Activated naive CD4-positive, alpha-beta T cell treated with anti-CD3 and anti-CD28 coated beads for 36 hours (primary cell): Measurements from ENCODE around the gene NEK9. TPM values are rescaled to one million over a fixed set of nuclear protein-coding genes. Genes with fewer than 3 reads are reported as not detected.
"Not testable (repeated sequence)": the region's sequence is repeated elsewhere in the genome, so short reads cannot be mapped to it uniquely, and the experiment has no call there.

Experiments used
- CTCF ChIA-PET: fragments of 350-600 bp; sonication (Branson Sonifier 250); formaldehyde crosslinking; loops from one replicate; lab custom pipeline; 2021; ENCODE audit warnings: antibody characterized with exemption; lab: Charles Lee
- DNase-seq: peaks from one replicate; pipeline ENCODE4 v3.0.0-alpha.2; 2020
- H3K27ac Mint-ChIP-seq: one replicate; pipeline ENCODE4 v1.8.0; 2021; ENCODE audit warnings: mild to moderate bottlenecking, mixed read lengths
- H3K27me3 Mint-ChIP-seq: one replicate; pipeline ENCODE4 v1.8.0; 2021; ENCODE audit warnings: low read depth, mixed read lengths
- H3K36me3 Mint-ChIP-seq: one replicate; pipeline ENCODE4 v1.8.0; 2021; ENCODE audit warnings: low read depth, mixed read lengths
- H3K4me1 Mint-ChIP-seq: one replicate; pipeline ENCODE4 v1.8.0; 2021; ENCODE audit warnings: low read depth, mixed read lengths
- H3K4me3 Mint-ChIP-seq: one replicate; pipeline ENCODE4 v1.8.0; 2021; ENCODE audit warnings: mild to moderate bottlenecking, moderate library complexity, mixed read lengths
- H3K9me3 Mint-ChIP-seq: one replicate; pipeline ENCODE4 v1.8.0; 2021; ENCODE audit warnings: mixed read lengths
- intact Hi-C: fragments of 100-400 bp; cut with micrococcal nuclease; formaldehyde crosslinking; loops from one replicate; pipeline ENCODE4 v1.15.1; 2023
- total RNA-seq, 2 experiments: library from RNA; stranded (reverse); gene quantifications; one replicate each; pipeline ENCODE4 v1.2.3, GENCODE V29; 2021

NEK9 gene
- total RNA-seq, 2 experiments from 2014 or later = 53.5 to 55.6 TPM

GRCh38 chr14:75127474-75127820 lies 599 bp upstream of the NEK9 start:
- H3K27me3 Mint-ChIP-seq, H3K9me3 Mint-ChIP-seq: not testable (repeated sequence)
- Mint-ChIP-seq H3K4me1 (peaks cover 37% of the 10 kb centered on the region), H3K27ac (peak overlapping the region; percentile 97), H3K4me3 (peak overlapping the region; percentile 96), H3K36me3 (peaks cover 13% of the 10 kb centered on the region)
- intact Hi-C loops = loop anchor here (1.0 to 2.0 kb wide), 6 partner anchors 15 to 533 kb away; partner anchors contain the start of genes DLST, EIF2B2, ERG28 and MLH3
- peak; percentile 30 for DNase-seq
- CTCF ChIA-PET = interaction anchor here (4.0 to 5.1 kb wide), 2 partner anchors 169 to 176 kb away, joined by 24 to 64 read pairs; no protein-coding TSS in a partner anchor

GRCh38 chr14:75126121-75126544 lies 715 bp downstream of the NEK9 start:
- Mint-ChIP-seq H3K36me3 (peaks cover 16% of the 10 kb centered on the region), H3K27ac (peak overlapping the region; percentile 97), H3K4me1 (peaks cover 44% of the 10 kb centered on the region), H3K27me3 (no peaks in the 10 kb centered on the region), H3K9me3 (no peaks in the 10 kb centered on the region), H3K4me3 (peak overlapping the region; percentile 96)
- intact Hi-C loops = loop anchor here (1.0 to 2.0 kb wide), 4 partner anchors 17 to 245 kb away; partner anchors contain the start of genes DLST, MLH3 and TMED10
- DNase-seq = peak; percentile 38
- CTCF ChIA-PET = interaction anchor here (0.6 to 4.0 kb wide), 5 partner anchors 14 to 221 kb away, joined by 3 to 24 read pairs (median 3); partner anchors contain the start of gene MLH3

GRCh38 chr14:75125617-75126016 lies 1.2 kb downstream of the NEK9 start:
- no peaks in the 10 kb centered on the region for H3K9me3 Mint-ChIP-seq
- no peak for DNase-seq
- peaks cover 18% of the 10 kb centered on the region for H3K36me3 Mint-ChIP-seq
- H3K27me3 Mint-ChIP-seq = no peaks in the 10 kb centered on the region
- peak overlapping the region; percentile 97 for H3K27ac Mint-ChIP-seq
- peak overlapping the region; percentile 96 for H3K4me3 Mint-ChIP-seq
- CTCF ChIA-PET = interaction anchor here (0.8 to 4.0 kb wide), 4 partner anchors 16 to 176 kb away, joined by 3 to 24 read pairs (median 3); partner anchors contain the start of gene MLH3
- peaks cover 49% of the 10 kb centered on the region for H3K4me1 Mint-ChIP-seq
- intact Hi-C loops = loop anchor here (1.0 to 2.0 kb wide), 4 partner anchors 17 to 245 kb away; partner anchors contain the start of genes DLST, MLH3 and TMED10

- H3K27me3 Mint-ChIP-seq = no peaks in the 10 kb centered on the region
- DNase-seq = peak; percentile 40
- peaks cover 53% of the 10 kb centered on the region for H3K4me1 Mint-ChIP-seq
- peak overlapping the region; percentile 62 for H3K27ac Mint-ChIP-seq
- intact Hi-C loops = no loop called here
- no peaks in the 10 kb centered on the region for H3K9me3 Mint-ChIP-seq
- CTCF ChIA-PET = interaction anchor here (0.6 to 4.0 kb wide), 3 partner anchors 15 to 330 kb away, joined by 3 to 24 read pairs (median 3); no protein-coding TSS in a partner anchor
- H3K4me3 Mint-ChIP-seq = peak overlapping the region; percentile 22
- peaks cover 23% of the 10 kb centered on the region for H3K36me3 Mint-ChIP-seq
Observed at GRCh38 chr14:75123991-75124390, 2.9 kb downstream of the NEK9 start.

- DNase-seq = no peak
- intact Hi-C loops = no loop called here
- peaks cover 44% of the 10 kb centered on the region for H3K4me1 Mint-ChIP-seq
- H3K4me3 Mint-ChIP-seq = no peak overlapping the region
- H3K27ac Mint-ChIP-seq = no peak overlapping the region
- H3K27me3 Mint-ChIP-seq = no peaks in the 10 kb centered on the region
- CTCF ChIA-PET = interaction anchor here (0.7 kb wide), 1 partner anchor 26 kb away, joined by 6 read pairs; no protein-coding TSS in a partner anchor
- no peaks in the 10 kb centered on the region for H3K9me3 Mint-ChIP-seq
- peaks cover 27% of the 10 kb centered on the region for H3K36me3 Mint-ChIP-seq
Observed at GRCh38 chr14:75121552-75121951, 5.3 kb downstream of the NEK9 start.

- peaks cover 27% of the 10 kb centered on the region for H3K36me3 Mint-ChIP-seq
- H3K27ac Mint-ChIP-seq = peak overlapping the region; percentile 51
- H3K4me1 Mint-ChIP-seq = peaks cover 40% of the 10 kb centered on the region
- H3K4me3 Mint-ChIP-seq = no peak overlapping the region
- intact Hi-C loops = no loop called here
- no peaks in the 10 kb centered on the region for H3K27me3 Mint-ChIP-seq
- CTCF ChIA-PET = no interaction called here
- no peaks in the 10 kb centered on the region for H3K9me3 Mint-ChIP-seq
- no peak for DNase-seq
Observed at GRCh38 chr14:75120541-75121291, 6.1 kb downstream of the NEK9 start.

GRCh38 chr14:75119056-75119455 lies 7.8 kb downstream of the NEK9 start:
- Mint-ChIP-seq H3K4me1 (peaks cover 25% of the 10 kb centered on the region), H3K27me3 (no peaks in the 10 kb centered on the region), H3K9me3 (no peaks in the 10 kb centered on the region), H3K4me3 (no peak overlapping the region), H3K27ac (no peak overlapping the region), H3K36me3 (peaks cover 30% of the 10 kb centered on the region)
- no peak for DNase-seq
- CTCF ChIA-PET = no interaction called here
- intact Hi-C loops = no loop called here

- Mint-ChIP-seq H3K4me1 (no peaks in the 10 kb centered on the region), H3K27me3 (no peaks in the 10 kb centered on the region), H3K9me3 (no peaks in the 10 kb centered on the region), H3K4me3 (no peak overlapping the region), H3K36me3 (peaks cover 43% of the 10 kb centered on the region), H3K27ac (no peak overlapping the region)
- intact Hi-C loops = no loop called here
- CTCF ChIA-PET = no interaction called here
- no peak for DNase-seq
Observed at GRCh38 chr14:75113932-75114539, 12.8 kb downstream of the NEK9 start.

GRCh38 chr14:75109877-75110276 lies 17.0 kb downstream of the NEK9 start:
- no peak for DNase-seq
- CTCF ChIA-PET = interaction anchor here (0.8 to 1.0 kb wide), 3 partner anchors 14 to 249 kb away, joined by 3 read pairs; no protein-coding TSS in a partner anchor
- Mint-ChIP-seq H3K4me1 (no peaks in the 10 kb centered on the region), H3K9me3 (no peaks in the 10 kb centered on the region), H3K4me3 (no peak overlapping the region), H3K27me3 (no peaks in the 10 kb centered on the region), H3K27ac (no peak overlapping the region), H3K36me3 (peaks cover 50% of the 10 kb centered on the region)
- intact Hi-C loops = no loop called here

GRCh38 chr14:75107186-75107585 lies 19.7 kb downstream of the NEK9 start:
- Mint-ChIP-seq H3K27me3 (no peaks in the 10 kb centered on the region), H3K9me3 (no peaks in the 10 kb centered on the region), H3K4me3 (no peak overlapping the region), H3K4me1 (no peaks in the 10 kb centered on the region), H3K27ac (no peak overlapping the region), H3K36me3 (peaks cover 44% of the 10 kb centered on the region)
- no peak for DNase-seq
- intact Hi-C loops = no loop called here
- CTCF ChIA-PET = interaction anchor here (0.6 to 0.7 kb wide), 3 partner anchors 10 to 314 kb away, joined by 3 to 6 read pairs (median 4); no protein-coding TSS in a partner anchor

- H3K4me1 Mint-ChIP-seq = no peaks in the 10 kb centered on the region
- no peak overlapping the region for H3K27ac Mint-ChIP-seq
- no peaks in the 10 kb centered on the region for H3K27me3 Mint-ChIP-seq
- H3K36me3 Mint-ChIP-seq = peaks cover 29% of the 10 kb centered on the region
- CTCF ChIA-PET = no interaction called here
- no peaks in the 10 kb centered on the region for H3K9me3 Mint-ChIP-seq
- no peak overlapping the region for H3K4me3 Mint-ChIP-seq
- intact Hi-C loops = no loop called here
- DNase-seq = no peak
Observed at GRCh38 chr14:75101491-75101890, 25.4 kb downstream of the NEK9 start.

GRCh38 chr14:75098682-75099081 lies 28.2 kb downstream of the NEK9 start:
- Mint-ChIP-seq H3K36me3 (peaks cover 25% of the 10 kb centered on the region), H3K9me3 (no peaks in the 10 kb centered on the region), H3K4me3 (no peak overlapping the region), H3K4me1 (no peaks in the 10 kb centered on the region), H3K27ac (no peak overlapping the region), H3K27me3 (no peaks in the 10 kb centered on the region)
- intact Hi-C loops = no loop called here
- CTCF ChIA-PET = interaction anchor here (0.8 to 1.3 kb wide), 3 partner anchors 11 to 153 kb away, joined by 3 to 5 read pairs (median 4); no protein-coding TSS in a partner anchor
- DNase-seq = no peak
